C4-2B (cell line): ENCODE data around the gene CCSER2.

Source experiments
- CTCF ChIP-seq: fragments of 450-650 bp; conservative IDR thresholded peaks from 2 replicates; pipeline ENCODE4 v1.5.1; 2017; ENCODE audit warnings: mild to moderate bottlenecking
- ZFX ChIP-seq: fragments of 450-650 bp; IDR thresholded peaks from 2 replicates; pipeline ENCODE4 v1.6.1; 2017

- TF ChIP-seq CTCF (no peak), ZFX (no peak)
Measured at GRCh38 chr10:84427903-84428650, 99.7 kb downstream of the CCSER2 start.
